Gastrocnemius medialis (tissue), 4 donors: Measurements from ENCODE around the gene UBE2G2.

ENCODE experiments used
- POLR2A ChIP-seq, 2 donors: fragments of 450-650 bp; IDR thresholded peaks; one replicate each; pipeline ENCODE4 v1.6.1; 2017; ENCODE audit warnings: antibody characterized with exemption in 2 of 2, mild to moderate bottlenecking in 2 of 2, moderate library complexity in 2 of 2
- TF ChIP-seq, protein P1 (sequence below), 5 experiments: fragments of 450-650 bp in 3 of 5; fragments of 200-600 bp in 2 of 5; sonication (generic) in 2 of 5; IDR thresholded peaks in 4 of 5; conservative IDR thresholded peaks in 1 of 5; 1 replicate in 4 of 5; 2 replicates in 1 of 5; pipeline ENCODE4 v1.5.1; 2016 to 2019; ENCODE audit warnings: antibody characterized with exemption in 5 of 5, mild to moderate bottlenecking in 3 of 5, moderate library complexity in 3 of 5

GRCh38 chr21:44756423-44757185 lies 45.0 kb downstream of the UBE2G2 start:
- TF ChIP-seq, protein P1, sequence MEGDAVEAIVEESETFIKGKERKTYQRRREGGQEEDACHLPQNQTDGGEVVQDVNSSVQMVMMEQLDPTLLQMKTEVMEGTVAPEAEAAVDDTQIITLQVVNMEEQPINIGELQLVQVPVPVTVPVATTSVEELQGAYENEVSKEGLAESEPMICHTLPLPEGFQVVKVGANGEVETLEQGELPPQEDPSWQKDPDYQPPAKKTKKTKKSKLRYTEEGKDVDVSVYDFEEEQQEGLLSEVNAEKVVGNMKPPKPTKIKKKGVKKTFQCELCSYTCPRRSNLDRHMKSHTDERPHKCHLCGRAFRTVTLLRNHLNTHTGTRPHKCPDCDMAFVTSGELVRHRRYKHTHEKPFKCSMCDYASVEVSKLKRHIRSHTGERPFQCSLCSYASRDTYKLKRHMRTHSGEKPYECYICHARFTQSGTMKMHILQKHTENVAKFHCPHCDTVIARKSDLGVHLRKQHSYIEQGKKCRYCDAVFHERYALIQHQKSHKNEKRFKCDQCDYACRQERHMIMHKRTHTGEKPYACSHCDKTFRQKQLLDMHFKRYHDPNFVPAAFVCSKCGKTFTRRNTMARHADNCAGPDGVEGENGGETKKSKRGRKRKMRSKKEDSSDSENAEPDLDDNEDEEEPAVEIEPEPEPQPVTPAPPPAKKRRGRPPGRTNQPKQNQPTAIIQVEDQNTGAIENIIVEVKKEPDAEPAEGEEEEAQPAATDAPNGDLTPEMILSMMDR (IDR thresholded peaks at IDR 0.05 in 4 of 5, conservative IDR thresholded peaks at IDR 0.05 in 1 of 5), result no peak
- no peak for TF ChIP-seq POLR2A (IDR thresholded peaks at IDR 0.05)
